Measurements from ENCODE around the gene FAS. TPM values are rescaled to one million over a fixed set of nuclear protein-coding genes. Genes with fewer than 3 reads are reported as not detected.
A peak's percentile ranks its signal among the peaks of the same experiment; 100 is the strongest.

Gene FAS
- total and polyA plus RNA-seq, 4 donors = 2.2 to 13.2 (median 5.9) TPM

DNA sequence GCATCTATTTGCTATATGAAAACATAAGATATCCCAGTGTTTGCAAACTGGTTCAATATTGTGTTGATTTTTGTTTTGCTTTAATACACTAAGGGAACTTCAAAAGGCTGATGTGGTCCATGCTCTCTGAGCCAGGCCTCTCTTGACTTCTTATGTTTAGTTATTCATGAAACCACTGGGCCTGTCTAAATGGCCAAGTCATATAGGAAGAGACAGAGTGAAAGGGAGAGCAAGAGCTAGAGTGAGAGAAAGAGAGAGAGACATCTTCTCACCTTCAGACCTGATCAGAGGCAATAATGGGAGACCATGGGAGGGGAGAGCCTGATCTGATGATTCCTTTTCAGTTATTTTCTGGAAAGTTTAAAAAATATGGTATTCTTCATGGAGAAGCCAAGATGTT, 6.1 kb upstream of the FAS start (continued):
- TF ChIP-seq, protein P1, sequence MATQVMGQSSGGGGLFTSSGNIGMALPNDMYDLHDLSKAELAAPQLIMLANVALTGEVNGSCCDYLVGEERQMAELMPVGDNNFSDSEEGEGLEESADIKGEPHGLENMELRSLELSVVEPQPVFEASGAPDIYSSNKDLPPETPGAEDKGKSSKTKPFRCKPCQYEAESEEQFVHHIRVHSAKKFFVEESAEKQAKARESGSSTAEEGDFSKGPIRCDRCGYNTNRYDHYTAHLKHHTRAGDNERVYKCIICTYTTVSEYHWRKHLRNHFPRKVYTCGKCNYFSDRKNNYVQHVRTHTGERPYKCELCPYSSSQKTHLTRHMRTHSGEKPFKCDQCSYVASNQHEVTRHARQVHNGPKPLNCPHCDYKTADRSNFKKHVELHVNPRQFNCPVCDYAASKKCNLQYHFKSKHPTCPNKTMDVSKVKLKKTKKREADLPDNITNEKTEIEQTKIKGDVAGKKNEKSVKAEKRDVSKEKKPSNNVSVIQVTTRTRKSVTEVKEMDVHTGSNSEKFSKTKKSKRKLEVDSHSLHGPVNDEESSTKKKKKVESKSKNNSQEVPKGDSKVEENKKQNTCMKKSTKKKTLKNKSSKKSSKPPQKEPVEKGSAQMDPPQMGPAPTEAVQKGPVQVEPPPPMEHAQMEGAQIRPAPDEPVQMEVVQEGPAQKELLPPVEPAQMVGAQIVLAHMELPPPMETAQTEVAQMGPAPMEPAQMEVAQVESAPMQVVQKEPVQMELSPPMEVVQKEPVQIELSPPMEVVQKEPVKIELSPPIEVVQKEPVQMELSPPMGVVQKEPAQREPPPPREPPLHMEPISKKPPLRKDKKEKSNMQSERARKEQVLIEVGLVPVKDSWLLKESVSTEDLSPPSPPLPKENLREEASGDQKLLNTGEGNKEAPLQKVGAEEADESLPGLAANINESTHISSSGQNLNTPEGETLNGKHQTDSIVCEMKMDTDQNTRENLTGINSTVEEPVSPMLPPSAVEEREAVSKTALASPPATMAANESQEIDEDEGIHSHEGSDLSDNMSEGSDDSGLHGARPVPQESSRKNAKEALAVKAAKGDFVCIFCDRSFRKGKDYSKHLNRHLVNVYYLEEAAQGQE (IDR thresholded peaks at IDR 0.05) = no peak
- TF ChIP-seq FOXA2 (IDR thresholded peaks at IDR 0.05) = no peak

DNA sequence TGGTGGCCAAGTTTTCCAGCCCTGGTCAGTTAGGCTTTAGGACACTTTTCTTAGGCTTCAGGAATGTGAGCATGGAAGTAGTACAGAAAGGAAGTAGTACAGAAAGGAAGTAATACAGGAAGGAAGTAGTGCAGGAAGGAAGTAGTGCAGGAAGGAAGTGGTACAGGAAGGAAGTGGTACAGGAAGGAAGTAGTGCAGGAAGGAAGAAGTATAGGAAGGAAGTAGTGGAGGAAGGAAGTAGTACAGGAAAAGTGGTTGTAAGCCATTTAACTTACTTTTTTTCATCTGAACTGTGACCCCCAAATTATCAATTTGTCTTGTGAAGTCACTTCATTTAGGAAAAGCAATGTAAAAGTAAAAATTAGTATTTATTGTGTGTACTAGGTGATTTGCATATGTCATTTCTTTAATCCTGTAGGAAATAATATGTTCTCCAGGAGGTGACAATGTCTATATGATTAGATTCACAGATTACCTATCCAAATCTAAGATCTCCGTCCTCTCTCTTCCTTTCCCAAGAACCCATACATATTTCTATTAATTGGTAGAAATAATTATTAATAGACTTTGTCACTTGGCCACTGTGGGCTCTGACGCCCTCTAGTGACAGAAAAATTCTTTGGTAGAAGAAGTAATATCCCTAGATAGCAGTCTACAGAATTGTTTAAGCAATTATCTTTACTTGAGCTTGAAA, 3.9 kb upstream of the FAS start:
- Histone ChIP-seq H3K4me1 (ENCODE audit: control insufficient read depth in 4 of 4, insufficient read depth in 4 of 4, low read length in 3 of 4) (peaks cover 6 to 39% (median 33%) of the 10 kb centered on the region in 4 donors), H3K9ac (ENCODE audit: low read depth in 1 of 2, low read length in 2 of 2) (no peak overlapping the region), H3K36me3 (ENCODE audit: control insufficient read depth in 4 of 4, insufficient read depth in 3 of 4, low read depth in 1 of 4, low read length in 3 of 4) (no peaks in the 10 kb centered on the region), H3K27me3 (ENCODE audit: control insufficient read depth in 4 of 4, insufficient read depth in 4 of 4, low read length in 3 of 4) (no peaks in the 10 kb centered on the region), H3K9me3 (ENCODE audit: control insufficient read depth in 4 of 4, low read length in 3 of 4) (no peaks in the 10 kb centered on the region), H3K27ac (ENCODE audit: low read depth in 1 of 2, low read length in 2 of 2) (no peak overlapping the region), H3K4me3 (ENCODE audit: low read depth in 1 of 3, low read length in 3 of 3) (no peak overlapping the region)
- DNase-seq (ENCODE audit: low spot score) = no peak
- TF ChIP-seq RAD21 (IDR thresholded peaks at IDR 0.05) (peak; percentile 90 to 92), HNF4A (conservative IDR thresholded peaks at IDR 0.05) (peak; percentile 6 to 35), FOXA2 (IDR thresholded peaks at IDR 0.05) (no peak), YY1 (IDR thresholded peaks at IDR 0.05) (no peak), EGR1 (IDR thresholded peaks at IDR 0.05; ENCODE audit: low read depth in 2 of 2) (peak in 1 of 2 donors; percentile 53)
- TF ChIP-seq, protein P2, sequence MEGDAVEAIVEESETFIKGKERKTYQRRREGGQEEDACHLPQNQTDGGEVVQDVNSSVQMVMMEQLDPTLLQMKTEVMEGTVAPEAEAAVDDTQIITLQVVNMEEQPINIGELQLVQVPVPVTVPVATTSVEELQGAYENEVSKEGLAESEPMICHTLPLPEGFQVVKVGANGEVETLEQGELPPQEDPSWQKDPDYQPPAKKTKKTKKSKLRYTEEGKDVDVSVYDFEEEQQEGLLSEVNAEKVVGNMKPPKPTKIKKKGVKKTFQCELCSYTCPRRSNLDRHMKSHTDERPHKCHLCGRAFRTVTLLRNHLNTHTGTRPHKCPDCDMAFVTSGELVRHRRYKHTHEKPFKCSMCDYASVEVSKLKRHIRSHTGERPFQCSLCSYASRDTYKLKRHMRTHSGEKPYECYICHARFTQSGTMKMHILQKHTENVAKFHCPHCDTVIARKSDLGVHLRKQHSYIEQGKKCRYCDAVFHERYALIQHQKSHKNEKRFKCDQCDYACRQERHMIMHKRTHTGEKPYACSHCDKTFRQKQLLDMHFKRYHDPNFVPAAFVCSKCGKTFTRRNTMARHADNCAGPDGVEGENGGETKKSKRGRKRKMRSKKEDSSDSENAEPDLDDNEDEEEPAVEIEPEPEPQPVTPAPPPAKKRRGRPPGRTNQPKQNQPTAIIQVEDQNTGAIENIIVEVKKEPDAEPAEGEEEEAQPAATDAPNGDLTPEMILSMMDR (IDR thresholded peaks at IDR 0.05; ENCODE audit: low read depth, low read length, missing input control) = peak; percentile 69
- TF ChIP-seq, protein P3, sequence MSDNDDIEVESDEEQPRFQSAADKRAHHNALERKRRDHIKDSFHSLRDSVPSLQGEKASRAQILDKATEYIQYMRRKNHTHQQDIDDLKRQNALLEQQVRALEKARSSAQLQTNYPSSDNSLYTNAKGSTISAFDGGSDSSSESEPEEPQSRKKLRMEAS (IDR thresholded peaks at IDR 0.05) = peak; percentile 71
- 12% methylated on average over 2 of the region's 2 CpGs for WGBS

DNA sequence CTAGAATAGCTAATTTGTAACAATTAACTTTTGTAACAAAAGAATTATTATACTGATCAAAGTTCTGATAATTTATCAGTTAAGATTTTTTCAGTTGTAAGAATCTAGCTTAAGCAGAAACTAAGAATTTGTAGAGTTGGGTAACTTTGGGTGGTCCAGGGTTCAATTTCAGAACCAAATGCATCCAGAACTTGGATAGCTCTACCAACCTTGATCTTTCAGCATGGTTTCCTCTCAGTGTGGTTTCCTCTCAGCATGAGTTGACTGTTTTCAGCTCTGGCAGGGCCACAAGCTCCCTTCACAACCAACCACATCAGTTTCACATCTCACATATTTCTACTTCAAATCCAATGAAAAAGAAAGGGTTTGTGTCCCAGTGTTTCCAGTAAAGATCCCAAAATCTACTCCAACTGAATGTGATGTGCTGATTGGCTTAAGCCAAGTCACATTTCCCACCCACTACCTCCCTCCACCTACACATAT, 3.3 kb upstream of the FAS start:
- Histone ChIP-seq H3K4me3 (ENCODE audit: low read depth in 1 of 3, low read length in 3 of 3) (no peak overlapping the region), H3K27me3 (ENCODE audit: control insufficient read depth in 4 of 4, insufficient read depth in 4 of 4, low read length in 3 of 4) (no peaks in the 10 kb centered on the region), H3K9me3 (ENCODE audit: control insufficient read depth in 4 of 4, low read length in 3 of 4) (no peaks in the 10 kb centered on the region), H3K27ac (ENCODE audit: low read depth in 1 of 2, low read length in 2 of 2) (peak overlapping the region; percentile 4 to 31), H3K9ac (ENCODE audit: low read depth in 1 of 2, low read length in 2 of 2) (no peak overlapping the region), H3K36me3 (ENCODE audit: control insufficient read depth in 4 of 4, insufficient read depth in 3 of 4, low read depth in 1 of 4, low read length in 3 of 4) (no peaks in the 10 kb centered on the region), H3K4me1 (ENCODE audit: control insufficient read depth in 4 of 4, insufficient read depth in 4 of 4, low read length in 3 of 4) (peaks cover 5 to 44% (median 39%) of the 10 kb centered on the region in 4 donors)
- DNase-seq (ENCODE audit: low spot score) = no peak
- TF ChIP-seq, protein P3 (IDR thresholded peaks at IDR 0.05) = no peak
- TF ChIP-seq SP1 (IDR thresholded peaks at IDR 0.05) (no peak), RXRA (IDR thresholded peaks at IDR 0.05) (no peak), GABPA (IDR thresholded peaks at IDR 0.05 in 1 of 2, conservative IDR thresholded peaks at IDR 0.05 in 1 of 2) (no peak), TAF1 (conservative IDR thresholded peaks at IDR 0.05) (no peak), FOXA2 (IDR thresholded peaks at IDR 0.05) (no peak), RAD21 (IDR thresholded peaks at IDR 0.05) (no peak), JUND (IDR thresholded peaks at IDR 0.05) (no peak), NR2F2 (IDR thresholded peaks at IDR 0.05) (no peak), FOXA1 (IDR thresholded peaks at IDR 0.05) (no peak), YY1 (IDR thresholded peaks at IDR 0.05) (no peak), HNF4G (IDR thresholded peaks at IDR 0.05) (no peak), EGR1 (IDR thresholded peaks at IDR 0.05; ENCODE audit: low read depth in 2 of 2) (no peak)
- TF ChIP-seq, protein P4, sequence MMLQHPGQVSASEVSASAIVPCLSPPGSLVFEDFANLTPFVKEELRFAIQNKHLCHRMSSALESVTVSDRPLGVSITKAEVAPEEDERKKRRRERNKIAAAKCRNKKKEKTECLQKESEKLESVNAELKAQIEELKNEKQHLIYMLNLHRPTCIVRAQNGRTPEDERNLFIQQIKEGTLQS (IDR thresholded peaks at IDR 0.05) = no peak
- TF ChIP-seq, protein P5, sequence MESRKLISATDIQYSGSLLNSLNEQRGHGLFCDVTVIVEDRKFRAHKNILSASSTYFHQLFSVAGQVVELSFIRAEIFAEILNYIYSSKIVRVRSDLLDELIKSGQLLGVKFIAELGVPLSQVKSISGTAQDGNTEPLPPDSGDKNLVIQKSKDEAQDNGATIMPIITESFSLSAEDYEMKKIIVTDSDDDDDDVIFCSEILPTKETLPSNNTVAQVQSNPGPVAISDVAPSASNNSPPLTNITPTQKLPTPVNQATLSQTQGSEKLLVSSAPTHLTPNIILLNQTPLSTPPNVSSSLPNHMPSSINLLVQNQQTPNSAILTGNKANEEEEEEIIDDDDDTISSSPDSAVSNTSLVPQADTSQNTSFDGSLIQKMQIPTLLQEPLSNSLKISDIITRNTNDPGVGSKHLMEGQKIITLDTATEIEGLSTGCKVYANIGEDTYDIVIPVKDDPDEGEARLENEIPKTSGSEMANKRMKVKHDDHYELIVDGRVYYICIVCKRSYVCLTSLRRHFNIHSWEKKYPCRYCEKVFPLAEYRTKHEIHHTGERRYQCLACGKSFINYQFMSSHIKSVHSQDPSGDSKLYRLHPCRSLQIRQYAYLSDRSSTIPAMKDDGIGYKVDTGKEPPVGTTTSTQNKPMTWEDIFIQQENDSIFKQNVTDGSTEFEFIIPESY (IDR thresholded peaks at IDR 0.05) = no peak
- TF ChIP-seq, protein P2 (IDR thresholded peaks at IDR 0.05; ENCODE audit: low read depth, low read length, missing input control) = no peak

Data from liver (tissue), 9 donors.